Daoy (cell line): Measurements from ENCODE around the gene VSIG1. TPM values are rescaled to one million over a fixed set of nuclear protein-coding genes. Genes with fewer than 3 reads are reported as not detected.

Experiments used
- total RNA-seq: library from RNA; depleted of rRNA; stranded (reverse); fragments of >200 nt; shearing (Covaris generic); gene quantifications from 2 replicates; pipeline ENCODE4 v1.2.3, GENCODE V29; 2014; rRNA removed

The VSIG1 gene
- total RNA-seq, 1 experiment from 2014 or later: 0.40 TPM

Other genes with a start within 250 kb of the VSIG1 start
- 3.4 and 7.3 TPM in 2 replicates for gene MID2, start 219.2 kb upstream of the VSIG1 start, total RNA-seq
- gene TEX13B, start 62.7 kb upstream of the VSIG1 start, total RNA-seq: not detected in 2 replicates
- 121 and 124 TPM in 2 replicates for gene PSMD10, start 46.5 kb downstream of the VSIG1 start, total RNA-seq
- 12.9 and 17.1 TPM in 2 replicates for gene ATG4A, start 46.7 kb downstream of the VSIG1 start, total RNA-seq